ENCODE results near the gene MAP3K13. TPM values are rescaled to one million over a fixed set of nuclear protein-coding genes. Genes with fewer than 3 reads are reported as not detected.

MAP3K13 gene
- total RNA-seq, 1 experiment from 2014 or later, result 9.1 TPM

DNA sequence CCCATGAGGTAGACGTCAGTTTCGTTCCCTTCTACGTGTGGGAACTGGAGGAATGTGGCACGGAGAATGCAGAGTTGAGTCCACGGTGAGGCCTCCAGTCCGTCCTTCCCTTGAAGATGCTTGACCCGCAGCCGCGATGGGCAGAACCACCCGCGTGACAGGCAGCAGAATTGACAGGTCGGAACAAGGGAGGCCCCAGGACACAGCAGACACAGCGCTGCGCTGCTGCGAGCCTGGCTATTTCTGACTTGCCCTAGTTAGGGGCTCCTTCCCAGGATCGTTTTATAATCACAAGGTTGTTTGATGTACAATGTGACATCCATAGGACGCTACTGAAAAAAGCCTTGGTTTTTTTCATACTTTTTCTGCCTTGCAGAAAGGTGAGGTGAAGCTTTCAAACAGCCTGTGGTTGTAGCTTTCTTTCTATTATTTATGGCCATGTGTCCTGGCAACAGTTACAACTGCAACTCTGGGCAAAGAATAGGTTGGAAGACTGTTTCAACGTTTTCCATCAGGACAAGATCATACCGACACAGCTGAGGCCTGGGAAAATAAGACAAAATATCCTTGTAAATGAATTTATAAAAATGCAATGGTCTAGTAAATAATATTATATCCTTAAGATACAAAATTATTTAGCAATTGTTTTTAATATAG, 145.5 kb downstream of the MAP3K13 start:
- TF ChIP-seq, protein P1, sequence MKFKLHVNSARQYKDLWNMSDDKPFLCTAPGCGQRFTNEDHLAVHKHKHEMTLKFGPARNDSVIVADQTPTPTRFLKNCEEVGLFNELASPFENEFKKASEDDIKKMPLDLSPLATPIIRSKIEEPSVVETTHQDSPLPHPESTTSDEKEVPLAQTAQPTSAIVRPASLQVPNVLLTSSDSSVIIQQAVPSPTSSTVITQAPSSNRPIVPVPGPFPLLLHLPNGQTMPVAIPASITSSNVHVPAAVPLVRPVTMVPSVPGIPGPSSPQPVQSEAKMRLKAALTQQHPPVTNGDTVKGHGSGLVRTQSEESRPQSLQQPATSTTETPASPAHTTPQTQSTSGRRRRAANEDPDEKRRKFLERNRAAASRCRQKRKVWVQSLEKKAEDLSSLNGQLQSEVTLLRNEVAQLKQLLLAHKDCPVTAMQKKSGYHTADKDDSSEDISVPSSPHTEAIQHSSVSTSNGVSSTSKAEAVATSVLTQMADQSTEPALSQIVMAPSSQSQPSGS (CRISPR knock-in tag; IDR thresholded peaks at IDR 0.05; ENCODE audit: borderline replicate concordance, low read depth), result no peak
- TF ChIP-seq ZNF232 (CRISPR knock-in tag; IDR thresholded peaks at IDR 0.05) (no peak), MYBL2 (CRISPR knock-in tag; IDR thresholded peaks at IDR 0.05) (no peak), ZNF121 (CRISPR knock-in tag; IDR thresholded peaks at IDR 0.05) (no peak), CREB1 (CRISPR knock-in tag; IDR thresholded peaks at IDR 0.05) (no peak), NR2C2 (CRISPR knock-in tag; IDR thresholded peaks at IDR 0.05) (no peak), ESRRA (CRISPR knock-in tag; IDR thresholded peaks at IDR 0.05; ENCODE audit: borderline replicate concordance) (no peak), NR3C1 (CRISPR knock-in tag; conservative IDR thresholded peaks at IDR 0.05; ENCODE audit: low read depth) (no peak), EMX1 (CRISPR knock-in tag; IDR thresholded peaks at IDR 0.05) (no peak), GTF2I (CRISPR knock-in tag; conservative IDR thresholded peaks at IDR 0.05) (no peak), GRHL2 (CRISPR knock-in tag; IDR thresholded peaks at IDR 0.05; ENCODE audit: insufficient replicate concordance, severe bottlenecking) (no peak), TCF7 (CRISPR knock-in tag; IDR thresholded peaks at IDR 0.05; ENCODE audit: low read depth) (no peak), FOXP1 (CRISPR knock-in tag; IDR thresholded peaks at IDR 0.05; ENCODE audit: borderline replicate concordance) (no peak)
- TF ChIP-seq, protein P2, sequence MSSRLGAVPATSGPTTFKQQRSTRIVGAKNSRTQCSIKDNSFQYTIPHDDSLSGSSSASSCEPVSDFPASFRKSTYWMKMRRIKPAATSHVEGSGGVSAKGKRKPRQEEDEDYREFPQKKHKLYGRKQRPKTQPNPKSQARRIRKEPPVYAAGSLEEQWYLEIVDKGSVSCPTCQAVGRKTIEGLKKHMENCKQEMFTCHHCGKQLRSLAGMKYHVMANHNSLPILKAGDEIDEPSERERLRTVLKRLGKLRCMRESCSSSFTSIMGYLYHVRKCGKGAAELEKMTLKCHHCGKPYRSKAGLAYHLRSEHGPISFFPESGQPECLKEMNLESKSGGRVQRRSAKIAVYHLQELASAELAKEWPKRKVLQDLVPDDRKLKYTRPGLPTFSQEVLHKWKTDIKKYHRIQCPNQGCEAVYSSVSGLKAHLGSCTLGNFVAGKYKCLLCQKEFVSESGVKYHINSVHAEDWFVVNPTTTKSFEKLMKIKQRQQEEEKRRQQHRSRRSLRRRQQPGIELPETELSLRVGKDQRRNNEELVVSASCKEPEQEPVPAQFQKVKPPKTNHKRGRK (CRISPR knock-in tag; IDR thresholded peaks at IDR 0.05; ENCODE audit: borderline replicate concordance), result no peak
- TF ChIP-seq, protein P3, sequence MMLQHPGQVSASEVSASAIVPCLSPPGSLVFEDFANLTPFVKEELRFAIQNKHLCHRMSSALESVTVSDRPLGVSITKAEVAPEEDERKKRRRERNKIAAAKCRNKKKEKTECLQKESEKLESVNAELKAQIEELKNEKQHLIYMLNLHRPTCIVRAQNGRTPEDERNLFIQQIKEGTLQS (CRISPR knock-in tag; conservative IDR thresholded peaks at IDR 0.05), result no peak
- TF ChIP-seq, protein P4, sequence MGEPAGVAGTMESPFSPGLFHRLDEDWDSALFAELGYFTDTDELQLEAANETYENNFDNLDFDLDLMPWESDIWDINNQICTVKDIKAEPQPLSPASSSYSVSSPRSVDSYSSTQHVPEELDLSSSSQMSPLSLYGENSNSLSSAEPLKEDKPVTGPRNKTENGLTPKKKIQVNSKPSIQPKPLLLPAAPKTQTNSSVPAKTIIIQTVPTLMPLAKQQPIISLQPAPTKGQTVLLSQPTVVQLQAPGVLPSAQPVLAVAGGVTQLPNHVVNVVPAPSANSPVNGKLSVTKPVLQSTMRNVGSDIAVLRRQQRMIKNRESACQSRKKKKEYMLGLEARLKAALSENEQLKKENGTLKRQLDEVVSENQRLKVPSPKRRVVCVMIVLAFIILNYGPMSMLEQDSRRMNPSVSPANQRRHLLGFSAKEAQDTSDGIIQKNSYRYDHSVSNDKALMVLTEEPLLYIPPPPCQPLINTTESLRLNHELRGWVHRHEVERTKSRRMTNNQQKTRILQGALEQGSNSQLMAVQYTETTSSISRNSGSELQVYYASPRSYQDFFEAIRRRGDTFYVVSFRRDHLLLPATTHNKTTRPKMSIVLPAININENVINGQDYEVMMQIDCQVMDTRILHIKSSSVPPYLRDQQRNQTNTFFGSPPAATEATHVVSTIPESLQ (CRISPR knock-in tag; IDR thresholded peaks at IDR 0.05), result no peak
- TF ChIP-seq, protein P5, sequence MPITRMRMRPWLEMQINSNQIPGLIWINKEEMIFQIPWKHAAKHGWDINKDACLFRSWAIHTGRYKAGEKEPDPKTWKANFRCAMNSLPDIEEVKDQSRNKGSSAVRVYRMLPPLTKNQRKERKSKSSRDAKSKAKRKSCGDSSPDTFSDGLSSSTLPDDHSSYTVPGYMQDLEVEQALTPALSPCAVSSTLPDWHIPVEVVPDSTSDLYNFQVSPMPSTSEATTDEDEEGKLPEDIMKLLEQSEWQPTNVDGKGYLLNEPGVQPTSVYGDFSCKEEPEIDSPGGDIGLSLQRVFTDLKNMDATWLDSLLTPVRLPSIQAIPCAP (CRISPR knock-in tag; IDR thresholded peaks at IDR 0.05), result no peak
- TF ChIP-seq, protein P6, sequence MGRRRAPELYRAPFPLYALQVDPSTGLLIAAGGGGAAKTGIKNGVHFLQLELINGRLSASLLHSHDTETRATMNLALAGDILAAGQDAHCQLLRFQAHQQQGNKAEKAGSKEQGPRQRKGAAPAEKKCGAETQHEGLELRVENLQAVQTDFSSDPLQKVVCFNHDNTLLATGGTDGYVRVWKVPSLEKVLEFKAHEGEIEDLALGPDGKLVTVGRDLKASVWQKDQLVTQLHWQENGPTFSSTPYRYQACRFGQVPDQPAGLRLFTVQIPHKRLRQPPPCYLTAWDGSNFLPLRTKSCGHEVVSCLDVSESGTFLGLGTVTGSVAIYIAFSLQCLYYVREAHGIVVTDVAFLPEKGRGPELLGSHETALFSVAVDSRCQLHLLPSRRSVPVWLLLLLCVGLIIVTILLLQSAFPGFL (CRISPR knock-in tag; IDR thresholded peaks at IDR 0.05; ENCODE audit: borderline replicate concordance), result no peak
- Mint-ChIP-seq H3K27me3 (ENCODE audit: low read depth) (peaks cover 4% of the 10 kb centered on the region), H3K27ac (no peak overlapping the region), H3K4me1 (no peaks in the 10 kb centered on the region), H3K36me3 (no peaks in the 10 kb centered on the region), H3K4me3 (no peak overlapping the region), H3K9me3 (no peaks in the 10 kb centered on the region)
- DNase-seq (ENCODE audit: low spot score) (no peak), ATAC-seq (no peak)
- ChIA-PET CTCF (interaction anchor here (1.3 kb wide), 1 partner anchor 10 kb away, joined by 3 read pairs; no protein-coding TSS in a partner anchor), POLR2A (no interaction called here)

All from WTC11 (cell line).